K562 (cell line): ENCODE measurements around the gene TNFRSF18. TPM values are rescaled to one million over a fixed set of nuclear protein-coding genes. Genes with fewer than 3 reads are reported as not detected.

Source experiments
- BHLHE40 ChIP-seq: IDR thresholded peaks from 2 replicates; pipeline ENCODE4 v1.6.1; 2011; ENCODE audit warnings: low read length, improper control_type of control experiment
- BRF1 ChIP-seq: IDR thresholded peaks from 3 replicates; pipeline ENCODE4 v1.6.1; 2011; ENCODE audit warnings: borderline replicate concordance, mild to moderate bottlenecking; ENCODE audit not compliant: insufficient read length; ENCODE audit errors: extremely low read depth
- CEBPG ChIP-seq, 3 experiments: fragments of 200-800 bp in 1 of 3; sonication (Bioruptor generic) in 1 of 3; sonication (generic) in 1 of 3; formaldehyde crosslinking in 1 of 3; IDR thresholded peaks in 2 of 3; conservative IDR thresholded peaks in 1 of 3; 2 replicates each; pipeline versions ENCODE4 v1.6.1 to v1.8.0; 2016 to 2022; ENCODE audit warnings: missing compliant biosample characterization in 2 of 3, missing genetic modification characterization in 2 of 3, mild to moderate bottlenecking in 1 of 3, missing genetic modification reagents in 1 of 3
- CSDE1 ChIP-seq, 2 experiments: fragments of 450-650 bp; IDR thresholded peaks; 2 replicates each; pipeline ENCODE4 v1.6.1; 2016; ENCODE audit warnings: mild to moderate bottlenecking in 1 of 2
- E2F4 ChIP-seq: sonication (generic); formaldehyde crosslinking; IDR thresholded peaks from 2 replicates; pipeline ENCODE4 v1.8.0; 2022; ENCODE audit warnings: mild to moderate bottlenecking, low read depth, missing genetic modification reagents
- FOSL1 ChIP-seq: fragments of 200-800 bp; sonication (Bioruptor generic); conservative IDR thresholded peaks from 2 replicates; pipeline ENCODE4 v1.6.1; 2016; ENCODE audit warnings: missing genetic modification characterization, missing compliant biosample characterization
- KLF10 ChIP-seq: fragments of 250-450 bp; sonication (Bioruptor Pico); IDR thresholded peaks from 2 replicates; pipeline ENCODE4 v1.6.1; 2021; ENCODE audit warnings: matching md5 sums
- NFYB ChIP-seq: IDR thresholded peaks from 2 replicates; pipeline ENCODE4 v1.6.1; 2011; ENCODE audit warnings: mild to moderate bottlenecking, moderate library complexity; ENCODE audit not compliant: insufficient read length; ENCODE audit errors: extremely low read depth
- ZNF134 ChIP-seq: fragments of 250-450 bp; sonication (Bioruptor Pico); conservative IDR thresholded peaks from 2 replicates; pipeline ENCODE4 v1.4.0; 2020
- ZNF184 ChIP-seq: sonication (generic); formaldehyde crosslinking; IDR thresholded peaks from 2 replicates; pipeline ENCODE4 v1.5.0; 2020; ENCODE audit warnings: missing genetic modification reagents
- ZNF318 ChIP-seq, 2 experiments: fragments of 450-650 bp; IDR thresholded peaks; 2 replicates each; pipeline ENCODE4 v1.6.1; 2016; ENCODE audit warnings: mild to moderate bottlenecking in 2 of 2, borderline replicate concordance in 1 of 2, low read depth in 1 of 2, moderate library complexity in 1 of 2
- ZNF408 ChIP-seq: fragments of 250-450 bp; sonication (Bioruptor Pico); IDR thresholded peaks from 2 replicates; pipeline ENCODE4 v1.4.0; 2020; ENCODE audit warnings: low read depth, mild to moderate bottlenecking, moderate library complexity
- ZNF507 ChIP-seq: conservative IDR thresholded peaks from 2 replicates; pipeline ENCODE4 v1.6.1; 2017; ENCODE audit warnings: missing genetic modification characterization, missing compliant biosample characterization
- polyA plus RNA-seq, 8 experiments: library from polyadenylated mRNA; depleted of rRNA in 4 of 8; stranded (reverse) in 5 of 8; unstranded in 3 of 8; fragments of >200 nt; fragmentation: Nextera tagmentation in 2 of 8; fragmentation: Illumina TruSeq in 1 of 8; extraction: Ambion mirVana in 2 of 8; extraction: Trizol in 1 of 8; gene quantifications; 2 replicates each; pipeline versions ENCODE4 v1.2.1 to v1.2.3, GENCODE V29; 2011 to 2014; ENCODE audit warnings: inconsistent platforms in 1 of 8, missing spikeins in 1 of 8
- total RNA-seq, 7 experiments: library from RNA; depleted of rRNA in 6 of 7; stranded (reverse); fragments of >200 nt in 6 of 7; fragmentation: Illumina TruSeq in 2 of 7; extraction: Trizol in 2 of 7; gene quantifications; 2 replicates each; pipeline versions ENCODE4 v1.2.1 to v1.2.3, GENCODE V29; 2011 to 2021; ENCODE audit warnings: low replicate concordance in 1 of 7
- TF ChIP-seq, protein P1 (sequence below): IDR thresholded peaks from 2 replicates; pipeline ENCODE4 v1.6.1; 2012; ENCODE audit warnings: low read depth, low read length, improper control_type of control experiment, borderline replicate concordance
- TF ChIP-seq, protein P2 (sequence below): fragments of 450-650 bp; IDR thresholded peaks from 2 replicates; pipeline ENCODE4 v1.6.1; 2016; ENCODE audit warnings: missing biosample characterization, missing genetic modification characterization

Gene TNFRSF18
- total and polyA plus RNA-seq, 9 of the 15 experiments (the other 6 are each of a cell fraction or from before 2014, with no cell fraction given) = 0.24 to 0.27 TPM; not detected in 7

DNA sequence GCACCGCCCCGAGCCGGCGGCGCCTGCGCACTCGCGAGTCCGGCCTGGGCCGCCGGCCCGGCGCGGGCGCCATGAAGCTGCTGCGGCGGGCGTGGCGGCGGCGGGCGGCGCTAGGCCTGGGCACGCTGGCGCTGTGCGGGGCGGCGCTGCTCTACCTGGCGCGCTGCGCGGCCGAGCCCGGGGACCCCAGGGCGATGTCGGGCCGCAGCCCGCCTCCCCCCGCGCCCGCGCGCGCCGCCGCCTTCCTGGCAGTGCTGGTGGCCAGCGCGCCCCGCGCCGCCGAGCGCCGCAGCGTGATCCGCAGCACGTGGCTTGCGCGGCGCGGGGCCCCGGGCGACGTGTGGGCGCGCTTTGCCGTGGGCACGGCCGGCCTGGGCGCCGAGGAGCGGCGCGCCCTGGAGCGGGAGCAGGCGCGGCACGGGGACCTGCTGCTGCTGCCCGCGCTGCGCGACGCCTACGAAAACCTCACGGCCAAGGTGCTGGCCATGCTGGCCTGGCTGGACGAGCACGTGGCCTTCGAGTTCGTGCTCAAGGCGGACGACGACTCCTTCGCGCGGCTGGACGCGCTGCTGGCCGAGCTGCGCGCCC lies 25.9 kb upstream of the TNFRSF18 start, which contains the start of gene B3GALT6 (continued):
- TF ChIP-seq, protein P1, sequence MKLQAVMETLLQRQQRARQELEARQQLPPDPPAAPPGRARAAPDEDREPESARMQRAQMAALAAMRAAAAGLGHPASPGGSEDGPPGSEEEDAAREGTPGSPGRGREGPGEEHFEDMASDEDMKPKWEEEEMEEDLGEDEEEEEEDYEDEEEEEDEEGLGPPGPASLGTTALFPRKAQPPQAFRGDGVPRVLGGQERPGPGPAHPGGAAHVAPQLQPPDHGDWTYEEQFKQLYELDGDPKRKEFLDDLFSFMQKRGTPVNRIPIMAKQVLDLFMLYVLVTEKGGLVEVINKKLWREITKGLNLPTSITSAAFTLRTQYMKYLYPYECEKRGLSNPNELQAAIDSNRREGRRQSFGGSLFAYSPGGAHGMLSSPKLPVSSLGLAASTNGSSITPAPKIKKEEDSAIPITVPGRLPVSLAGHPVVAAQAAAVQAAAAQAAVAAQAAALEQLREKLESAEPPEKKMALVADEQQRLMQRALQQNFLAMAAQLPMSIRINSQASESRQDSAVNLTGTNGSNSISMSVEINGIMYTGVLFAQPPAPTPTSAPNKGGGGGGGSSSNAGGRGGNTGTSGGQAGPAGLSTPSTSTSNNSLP = no peak
- TF ChIP-seq KLF10 (no peak), ZNF507 (tag) (0 out of 2 replicates have a peak, but pooled peaks have one; percentile 28), CSDE1 (IDR thresholded peaks at IDR 0.05) (no peak), ZNF184 (no peak), CEBPG (CRISPR knock-in tag; IDR thresholded peaks at IDR 0.05) (no peak), CEBPG (tag; conservative IDR thresholded peaks at IDR 0.05 in 1 of 2, IDR thresholded peaks at IDR 0.05 in 1 of 2) (no peak), ZNF134 (CRISPR knock-in tag) (no peak), BHLHE40 (no peak), E2F4 (CRISPR knock-in tag) (peak; percentile 70; the same call in 1 of the 2 replicates), BRF1 (no peak), NFYB (no peak), ZNF318 (IDR thresholded peaks at IDR 0.05; ENCODE audit: borderline replicate concordance in 1 of 2, low read depth in 1 of 2) (no peak), ZNF408 (CRISPR knock-in tag) (no peak), FOSL1 (peak; percentile 40; the same call in 1 of the 2 replicates)
- TF ChIP-seq, protein P2, sequence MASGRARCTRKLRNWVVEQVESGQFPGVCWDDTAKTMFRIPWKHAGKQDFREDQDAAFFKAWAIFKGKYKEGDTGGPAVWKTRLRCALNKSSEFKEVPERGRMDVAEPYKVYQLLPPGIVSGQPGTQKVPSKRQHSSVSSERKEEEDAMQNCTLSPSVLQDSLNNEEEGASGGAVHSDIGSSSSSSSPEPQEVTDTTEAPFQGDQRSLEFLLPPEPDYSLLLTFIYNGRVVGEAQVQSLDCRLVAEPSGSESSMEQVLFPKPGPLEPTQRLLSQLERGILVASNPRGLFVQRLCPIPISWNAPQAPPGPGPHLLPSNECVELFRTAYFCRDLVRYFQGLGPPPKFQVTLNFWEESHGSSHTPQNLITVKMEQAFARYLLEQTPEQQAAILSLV = no peak
